H1 (cell line): ENCODE measurements around the gene ALG3. TPM values are rescaled to one million over a fixed set of nuclear protein-coding genes. Genes with fewer than 3 reads are reported as not detected.

Experiments used
- CTCF ChIA-PET: fragments of 300-600 bp; sonication (Branson Sonifier 250); formaldehyde crosslinking; loops from one replicate; lab custom pipeline; 2021; ENCODE audit not compliant: partially characterized antibody; lab: Charles Lee
- POLR2A ChIA-PET: fragments of 300-600 bp; sonication (Branson Sonifier 250); formaldehyde crosslinking; loops from one replicate; lab custom pipeline; 2021; ENCODE audit warnings: inconsistent platforms; ENCODE audit not compliant: partially characterized antibody; lab: Charles Lee
- DNase-seq, 2 experiments: peaks; one replicate each; pipeline versions ENCODE4 v3.0.0 to v3.0.0-alpha.2; 2010 to 2022; ENCODE audit warnings: low spot score in 2 of 2, low read depth in 1 of 2, mixed read lengths in 1 of 2
- FAIRE-seq: peaks from 2 replicates; lab custom pipeline; 2011; peaks lifted over from hg19 to GRCh38; lab: Jason Lieb, UNC
- H2AFZ ChIP-seq: 2 replicates; pipeline ENCODE4 v1.8.1; 2012; ENCODE audit warnings: low read length, inconsistent platforms
- H2AK5ac ChIP-seq: 2 replicates; pipeline ENCODE4 v1.6.1; 2013; ENCODE audit warnings: low read depth, low read length
- H2BK120ac ChIP-seq: replicated peaks from 2 replicates; pipeline ENCODE3; 2013; ENCODE audit warnings: low read depth, low read length, inconsistent platforms
- H2BK12ac ChIP-seq: 2 replicates; pipeline ENCODE4 v1.6.1; 2013; ENCODE audit warnings: low read depth, low read length
- H2BK15ac ChIP-seq: 2 replicates; pipeline ENCODE4 v1.6.1; 2013; ENCODE audit warnings: low read length
- H2BK20ac ChIP-seq: 2 replicates; pipeline ENCODE4 v1.6.1; 2013; ENCODE audit warnings: low read length
- H2BK5ac ChIP-seq: 2 replicates; pipeline ENCODE4 v1.6.1; 2013; ENCODE audit warnings: low read depth, low read length
- H3K14ac ChIP-seq: 2 replicates; pipeline ENCODE4 v1.6.1; 2013; ENCODE audit warnings: inconsistent platforms; ENCODE audit not compliant: insufficient read length
- H3K18ac ChIP-seq: 2 replicates; pipeline ENCODE4 v1.6.1; 2013; ENCODE audit warnings: low read length; ENCODE audit errors: extremely low read depth
- H3K23ac ChIP-seq: 2 replicates; pipeline ENCODE4 v1.6.1; 2013; ENCODE audit warnings: inconsistent platforms; ENCODE audit not compliant: insufficient read length
- H3K23me2 ChIP-seq: 2 replicates; pipeline ENCODE4 v1.6.1; 2013; ENCODE audit warnings: low read depth, low read length
- H3K27ac ChIP-seq: 2 replicates; pipeline ENCODE4 v1.6.1; 2011; ENCODE audit warnings: low read depth, low read length, inconsistent platforms
- H3K27me3 ChIP-seq, 4 experiments: replicated peaks in 1 of 4; 1 replicate in 1 of 4; 2 replicates in 3 of 4; pipeline versions ENCODE4 v1.6.1 to v1.8.1; 2011 to 2013; ENCODE audit warnings: low read length in 3 of 4, mild to moderate bottlenecking in 3 of 4, inconsistent platforms in 2 of 4, mixed read lengths in 2 of 4, moderate library complexity in 1 of 4; ENCODE audit not compliant: control insufficient read depth in 3 of 4, insufficient read depth in 3 of 4; ENCODE audit errors: extremely low read depth in 1 of 4
- H3K36me3 ChIP-seq, 4 experiments: 2 replicates each; pipeline versions ENCODE4 v1.6.1 to v1.8.1; 2011 to 2013; ENCODE audit warnings: mild to moderate bottlenecking in 4 of 4, low read length in 3 of 4, moderate library complexity in 2 of 4, control low read depth in 1 of 4, inconsistent platforms in 1 of 4; ENCODE audit not compliant: insufficient read depth in 4 of 4, control insufficient read depth in 2 of 4
- H3K4ac ChIP-seq: replicated peaks from 2 replicates; pipeline ENCODE3; 2013; ENCODE audit warnings: low read length, low read depth, mixed read lengths, inconsistent platforms; ENCODE audit not compliant: insufficient read length
- H3K4me1 ChIP-seq, 4 experiments: replicated peaks in 1 of 4; 1 replicate in 1 of 4; 2 replicates in 3 of 4; pipeline versions ENCODE4 v1.6.1 to v1.8.1; 2011 to 2013; ENCODE audit warnings: low read length in 3 of 4, inconsistent platforms in 2 of 4, mixed read lengths in 1 of 4; ENCODE audit not compliant: insufficient read depth in 4 of 4, control insufficient read depth in 3 of 4
- H3K4me2 ChIP-seq, 2 experiments: 2 replicates each; pipeline versions ENCODE4 v1.6.1 to v1.8.1; 2011 to 2013; ENCODE audit warnings: low read depth in 2 of 2, low read length in 2 of 2, control low read depth in 1 of 2, inconsistent platforms in 1 of 2, mild to moderate bottlenecking in 1 of 2; ENCODE audit not compliant: insufficient read depth in 1 of 2
- H3K4me3 ChIP-seq, 4 experiments: fragments of 200-600, 300-600 bp in 1 of 4; sonication (generic), shearing (Covaris generic), sonication (Bioruptor Twin) in 1 of 4; 2 replicates each; pipeline versions ENCODE4 v1.5.1 to v1.8.1; 2011 to 2016; ENCODE audit warnings: low read length in 4 of 4, low read depth in 3 of 4, control low read depth in 2 of 4, inconsistent platforms in 2 of 4, mild to moderate bottlenecking in 2 of 4, mixed read lengths in 1 of 4, moderate library complexity in 1 of 4; ENCODE audit not compliant: insufficient read depth in 2 of 4; ENCODE audit errors: extremely low read depth in 1 of 4
- H3K56ac ChIP-seq: replicated peaks from 2 replicates; pipeline ENCODE3; 2013; ENCODE audit warnings: low read depth, mild to moderate bottlenecking, mixed read lengths, low read length, inconsistent platforms; ENCODE audit not compliant: insufficient read length
- H3K79me1 ChIP-seq: 2 replicates; pipeline ENCODE4 v1.6.1; 2013; ENCODE audit warnings: low read depth, low read length, control low read depth
- H3K79me2 ChIP-seq, 2 experiments: 2 replicates each; pipeline versions ENCODE4 v1.6.1 to v1.8.1; 2012 to 2013; ENCODE audit warnings: low read length in 2 of 2, mild to moderate bottlenecking in 2 of 2, inconsistent platforms in 1 of 2; ENCODE audit not compliant: insufficient read depth in 2 of 2, control insufficient read depth in 1 of 2
- H3K9ac ChIP-seq, 4 experiments: replicated peaks in 1 of 4; 1 replicate in 1 of 4; 2 replicates in 3 of 4; pipeline versions ENCODE4 v1.6.1 to v1.8.1; 2011 to 2013; ENCODE audit warnings: low read depth in 3 of 4, low read length in 3 of 4, control low read depth in 2 of 4, mild to moderate bottlenecking in 2 of 4, moderate library complexity in 2 of 4, inconsistent platforms in 1 of 4; ENCODE audit errors: extremely low read depth in 1 of 4
- H3K9me3 ChIP-seq, 2 experiments: 2 replicates each; pipeline versions ENCODE4 v1.6.1 to v1.8.1; 2012 to 2013; ENCODE audit warnings: mild to moderate bottlenecking in 2 of 2, moderate library complexity in 2 of 2, control low read depth in 1 of 2, inconsistent platforms in 1 of 2, low read depth in 1 of 2, low read length in 1 of 2, mixed read lengths in 1 of 2; ENCODE audit not compliant: insufficient read depth in 2 of 2
- H4K20me1 ChIP-seq, 2 experiments: replicated peaks in 1 of 2; 2 replicates each; pipeline versions ENCODE3 to v1.8.1; 2011 to 2013; ENCODE audit warnings: inconsistent platforms in 2 of 2, low read length in 2 of 2, mild to moderate bottlenecking in 1 of 2; ENCODE audit not compliant: insufficient read depth in 2 of 2, control insufficient read depth in 1 of 2
- H4K5ac ChIP-seq: 2 replicates; pipeline ENCODE4 v1.6.1; 2013; ENCODE audit warnings: low read length, low read depth, mixed read lengths, inconsistent platforms; ENCODE audit not compliant: insufficient read length
- H4K8ac ChIP-seq: 2 replicates; pipeline ENCODE4 v1.8.0; 2013; ENCODE audit warnings: mild to moderate bottlenecking, moderate library complexity, low read length, inconsistent platforms; ENCODE audit not compliant: insufficient read depth; ENCODE audit errors: extremely low read depth
- H4K91ac ChIP-seq: replicated peaks from 2 replicates; pipeline ENCODE3; 2013; ENCODE audit warnings: low read length, mixed read lengths, inconsistent platforms; ENCODE audit not compliant: insufficient read length
- WGBS, 2 experiments: shearing (Covaris generic) in 1 of 2; methylation state at CpG; one replicate each; pipeline versions ENCODE4 v1.1.6 to v1.1.7; 2013 to 2015; ENCODE audit warnings: low lambda C conversion rate in 2 of 2, mixed read lengths in 2 of 2, inconsistent platforms in 1 of 2, low coverage in 1 of 2, missing lambda C conversion rate in 1 of 2; ENCODE audit not compliant: insufficient replicate concordance in 2 of 2, insufficient coverage in 1 of 2, insufficient read length in 1 of 2; ENCODE audit errors: extremely low coverage in 1 of 2, missing lambda C conversion rate in 1 of 2; 5-methylcytosine and 5-hydroxymethylcytosine counted together
- polyA plus RNA-seq, 7 experiments: library from polyadenylated mRNA; depleted of rRNA in 3 of 7; stranded (reverse) in 5 of 7; unstranded in 2 of 7; fragments of >200 nt in 5 of 7; fragments of 200-250 nt in 2 of 7; gene quantifications; 1 replicate in 5 of 7; 2 replicates in 1 of 7; 4 replicates in 1 of 7; pipeline versions ENCODE4 v1.2.1 to v1.2.3, GENCODE V29; 2011 to 2013; ENCODE audit warnings: missing spikeins in 2 of 7, mixed read lengths in 2 of 7
- total RNA-seq: library from RNA; stranded (reverse); fragmentation: NEBNext Ultra II Directional; extraction: Animal tissue kit (Norgen Biotek cat#: 25700); gene quantifications from 2 replicates; pipeline ENCODE4 v1.2.1, GENCODE V29; 2021

Gene ALG3
- total and polyA plus RNA-seq, 2 of the 8 experiments (the other 6 are each of a cell fraction or from before 2014, with no cell fraction given): 54.6 to 148 TPM

- peaks cover 0 to 11% (median 2%) of the 10 kb centered on the region in 4 experiments; a peak in 3 of 7 replicates for H3K4me1 ChIP-seq
- H3K9me3 ChIP-seq: no peaks in the 10 kb centered on the region
- H4K91ac ChIP-seq: no peak overlapping the region
- peaks cover 4% of the 10 kb centered on the region; the same call in 1 of the 2 replicates for H3K23me2 ChIP-seq
- 85% methylated on average over 19 of the region's 19 CpGs; no CpG with 5 or more reads in 1 of the 2 experiments for WGBS, 2 experiments
- no peaks in the 10 kb centered on the region for H3K79me2 ChIP-seq
- H3K27ac ChIP-seq: no peak overlapping the region
- H3K4ac ChIP-seq: no peak overlapping the region
- FAIRE-seq (no peak), DNase-seq (no peak)
- H3K18ac ChIP-seq: no peak overlapping the region
- H3K79me1 ChIP-seq: no peaks in the 10 kb centered on the region
- no peak overlapping the region for H2BK120ac ChIP-seq
- H2BK20ac ChIP-seq: no peak overlapping the region
- peaks cover 6 to 7% of the 10 kb centered on the region in 2 experiments for H4K20me1 ChIP-seq
- H3K36me3 ChIP-seq: peaks cover 0 to 8% (median 0%) of the 10 kb centered on the region in 4 experiments; a peak in 1 of 8 replicates
- peak overlapping the region; percentile 76 for H4K8ac ChIP-seq
- H3K4me3 ChIP-seq: no peak overlapping the region
- no peak overlapping the region for H3K9ac ChIP-seq
- no peak overlapping the region for H3K4me2 ChIP-seq
- no peak overlapping the region for H3K14ac ChIP-seq
- no peak overlapping the region for H2AK5ac ChIP-seq
- ChIA-PET CTCF (interaction anchor here (0.6 to 0.7 kb wide), 2 partner anchors 8 to 1000 kb away, joined by 3 read pairs; no protein-coding TSS in a partner anchor), POLR2A (interaction anchor here (1.0 kb wide), 1 partner anchor 12 kb away, joined by 3 read pairs; no protein-coding TSS in a partner anchor)
- H4K5ac ChIP-seq: no peak overlapping the region
- no peak overlapping the region for H3K23ac ChIP-seq
- peaks cover 21 to 38% (median 33%) of the 10 kb centered on the region in 4 experiments for H3K27me3 ChIP-seq
- no peak overlapping the region for H2BK15ac ChIP-seq
- no peak overlapping the region for H2BK12ac ChIP-seq
- no peak overlapping the region for H2AFZ ChIP-seq
- no peak overlapping the region for H2BK5ac ChIP-seq
- no peak overlapping the region for H3K56ac ChIP-seq
Observed at GRCh38 chr3:184234671-184235380, 13.9 kb downstream of the ALG3 start.
